OCI-LY1 (cell line): Measurements from ENCODE around the gene KRR1.

Experiments
- EZH2 ChIP-seq: fragments of 200-600 bp; sonication (generic), shearing (Covaris generic); IDR thresholded peaks from 2 replicates; pipeline ENCODE4 v1.8.0; 2017; ENCODE audit warnings: borderline replicate concordance, mixed run types, mild to moderate bottlenecking, antibody characterized with exemption, low read length, moderate library complexity, mixed read lengths
- TF ChIP-seq, protein P1 (sequence below): fragments of 200-600 bp; sonication (generic), shearing (Covaris generic); IDR thresholded peaks from 2 replicates; pipeline ENCODE4 v1.5.1; 2017; ENCODE audit warnings: mild to moderate bottlenecking, antibody characterized with exemption, low read length, moderate library complexity, mixed read lengths

DNA sequence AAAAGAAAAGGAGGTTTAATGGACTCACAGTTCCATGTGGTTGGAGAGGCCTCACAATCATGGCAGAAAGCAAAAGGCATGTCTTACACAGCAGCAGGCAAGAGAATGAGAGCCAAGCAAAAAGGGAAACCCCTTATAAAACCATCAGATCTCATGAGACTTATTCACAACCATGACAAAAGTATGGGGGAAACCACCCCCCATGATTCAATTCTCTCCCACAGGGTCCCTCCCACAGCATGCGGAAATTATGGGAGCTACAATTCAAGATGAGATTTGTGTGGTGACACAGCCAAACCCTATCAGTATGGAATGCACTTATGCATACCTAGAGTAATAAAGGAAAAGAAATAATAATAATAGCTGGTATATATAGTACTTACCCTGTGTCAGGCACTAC, 35.3 kb downstream of the KRR1 start:
- no peak for TF ChIP-seq EZH2
- TF ChIP-seq, protein P1, sequence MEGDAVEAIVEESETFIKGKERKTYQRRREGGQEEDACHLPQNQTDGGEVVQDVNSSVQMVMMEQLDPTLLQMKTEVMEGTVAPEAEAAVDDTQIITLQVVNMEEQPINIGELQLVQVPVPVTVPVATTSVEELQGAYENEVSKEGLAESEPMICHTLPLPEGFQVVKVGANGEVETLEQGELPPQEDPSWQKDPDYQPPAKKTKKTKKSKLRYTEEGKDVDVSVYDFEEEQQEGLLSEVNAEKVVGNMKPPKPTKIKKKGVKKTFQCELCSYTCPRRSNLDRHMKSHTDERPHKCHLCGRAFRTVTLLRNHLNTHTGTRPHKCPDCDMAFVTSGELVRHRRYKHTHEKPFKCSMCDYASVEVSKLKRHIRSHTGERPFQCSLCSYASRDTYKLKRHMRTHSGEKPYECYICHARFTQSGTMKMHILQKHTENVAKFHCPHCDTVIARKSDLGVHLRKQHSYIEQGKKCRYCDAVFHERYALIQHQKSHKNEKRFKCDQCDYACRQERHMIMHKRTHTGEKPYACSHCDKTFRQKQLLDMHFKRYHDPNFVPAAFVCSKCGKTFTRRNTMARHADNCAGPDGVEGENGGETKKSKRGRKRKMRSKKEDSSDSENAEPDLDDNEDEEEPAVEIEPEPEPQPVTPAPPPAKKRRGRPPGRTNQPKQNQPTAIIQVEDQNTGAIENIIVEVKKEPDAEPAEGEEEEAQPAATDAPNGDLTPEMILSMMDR = no peak
